Epidermal melanocyte (primary cell): ENCODE results near the gene RNASEH1.

ENCODE experiments used
- DNase-seq: peaks from one replicate; pipeline ENCODE4 v3.0.0; 2011; ENCODE audit warnings: low spot score; ENCODE audit not compliant: insufficient read length

RNASEH1 gene, protein sequence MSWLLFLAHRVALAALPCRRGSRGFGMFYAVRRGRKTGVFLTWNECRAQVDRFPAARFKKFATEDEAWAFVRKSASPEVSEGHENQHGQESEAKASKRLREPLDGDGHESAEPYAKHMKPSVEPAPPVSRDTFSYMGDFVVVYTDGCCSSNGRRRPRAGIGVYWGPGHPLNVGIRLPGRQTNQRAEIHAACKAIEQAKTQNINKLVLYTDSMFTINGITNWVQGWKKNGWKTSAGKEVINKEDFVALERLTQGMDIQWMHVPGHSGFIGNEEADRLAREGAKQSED

DNA sequence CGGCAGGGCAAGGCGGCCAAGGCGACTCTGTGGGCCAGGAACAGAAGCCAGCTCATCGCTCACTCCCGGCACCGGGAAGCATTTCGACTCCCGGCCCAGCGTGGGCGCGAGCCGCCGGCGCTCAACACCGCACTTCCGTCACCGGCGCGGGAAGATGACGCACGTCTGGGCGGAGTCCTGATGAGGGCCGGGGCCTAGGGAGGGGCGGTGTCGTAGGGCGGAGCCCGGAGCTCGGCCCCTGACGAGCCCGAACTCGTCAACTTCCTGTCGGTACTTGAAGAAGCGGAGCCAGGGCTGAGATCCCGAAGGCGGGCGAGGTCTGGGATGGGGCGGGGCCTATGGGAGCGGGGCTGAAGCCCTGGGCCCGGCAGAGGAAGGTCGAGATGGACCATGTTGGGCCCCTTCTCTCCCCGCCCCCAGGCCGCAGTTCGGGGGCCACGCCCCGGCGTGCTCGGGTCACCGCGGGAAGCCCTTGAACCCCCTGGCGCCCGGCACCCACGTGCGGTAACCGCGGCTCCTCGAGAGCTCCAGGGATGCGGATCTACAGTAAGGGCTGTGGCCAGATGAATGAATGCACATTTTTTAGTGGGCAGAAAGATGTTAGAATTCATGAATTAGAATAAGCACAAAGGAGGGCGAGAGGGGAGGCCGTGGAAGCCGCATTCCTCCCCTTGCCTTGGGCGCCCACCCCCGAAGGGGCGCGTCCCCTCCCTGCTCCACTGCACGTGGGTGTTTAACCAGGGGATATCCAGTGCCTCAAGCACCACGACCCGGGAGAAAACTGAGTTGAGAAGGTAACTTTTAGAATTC, at the start of gene RNASEH1:
Gene RNASEH1 (minus strand): TSS at position 129 of the 810 bp plus-strand sequence. CDS start 73 bp downstream, at position 56.
- DNase-seq, result peak; percentile 99

DNA sequence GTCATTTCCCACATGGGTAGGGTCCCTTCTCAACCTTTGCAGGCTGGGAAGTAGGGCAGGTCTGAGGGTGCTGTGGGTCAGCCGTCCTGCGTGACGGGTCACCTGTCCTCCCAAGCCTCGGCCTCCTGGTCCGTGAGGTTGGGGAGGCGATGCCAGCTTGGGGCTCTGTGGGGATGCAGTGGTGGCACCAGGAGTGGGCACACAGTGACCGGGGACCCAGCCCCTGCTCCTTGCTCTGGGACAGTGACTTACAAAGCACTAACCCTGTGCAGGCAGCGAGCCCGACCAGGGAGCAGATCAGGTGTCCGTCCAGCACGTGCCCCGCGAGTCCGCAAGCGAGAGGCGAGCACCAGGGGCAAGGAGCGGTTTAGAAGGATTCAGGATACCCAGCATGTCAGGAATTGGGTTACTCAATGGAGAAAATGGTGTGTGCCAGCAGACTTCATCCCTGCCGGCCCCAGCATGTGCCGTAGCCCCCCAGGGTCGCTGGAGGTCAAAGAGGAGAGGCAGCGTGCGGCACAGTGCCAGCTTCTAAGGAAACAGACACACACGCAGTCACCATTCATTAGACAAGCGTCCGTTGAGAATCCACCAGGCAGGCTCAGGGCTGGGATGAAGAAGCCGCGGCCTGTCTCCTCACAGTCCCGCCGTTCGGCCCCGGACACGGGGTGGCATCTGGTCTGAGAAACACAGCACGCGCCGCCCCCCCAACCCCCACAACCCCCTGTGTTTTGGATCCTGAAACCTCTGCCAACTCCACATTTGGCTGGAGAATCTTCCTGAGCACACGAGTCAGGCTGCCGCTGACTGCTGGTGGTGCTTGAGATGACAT, 48.5 kb upstream of the RNASEH1 start:
- DNase-seq, result no peak

DNA sequence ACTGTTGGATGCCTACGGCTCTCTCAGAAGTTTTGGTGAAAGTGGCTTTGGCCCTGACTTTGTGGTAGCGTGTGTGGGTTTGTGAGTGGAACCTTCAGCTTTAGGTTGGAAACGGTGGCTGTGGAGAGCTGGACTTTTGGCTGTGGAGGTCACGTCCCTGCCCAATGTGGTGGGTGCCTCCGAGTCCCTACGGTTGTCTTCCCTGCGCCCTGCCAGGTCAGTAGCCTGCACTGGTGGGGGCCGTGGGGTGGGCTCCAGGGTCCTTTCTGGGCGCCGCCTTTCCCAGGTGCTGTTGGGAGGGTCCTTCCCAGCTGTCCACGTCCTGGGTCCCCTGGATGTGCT, 47.9 kb upstream of the RNASEH1 start:
- no peak for DNase-seq

DNA sequence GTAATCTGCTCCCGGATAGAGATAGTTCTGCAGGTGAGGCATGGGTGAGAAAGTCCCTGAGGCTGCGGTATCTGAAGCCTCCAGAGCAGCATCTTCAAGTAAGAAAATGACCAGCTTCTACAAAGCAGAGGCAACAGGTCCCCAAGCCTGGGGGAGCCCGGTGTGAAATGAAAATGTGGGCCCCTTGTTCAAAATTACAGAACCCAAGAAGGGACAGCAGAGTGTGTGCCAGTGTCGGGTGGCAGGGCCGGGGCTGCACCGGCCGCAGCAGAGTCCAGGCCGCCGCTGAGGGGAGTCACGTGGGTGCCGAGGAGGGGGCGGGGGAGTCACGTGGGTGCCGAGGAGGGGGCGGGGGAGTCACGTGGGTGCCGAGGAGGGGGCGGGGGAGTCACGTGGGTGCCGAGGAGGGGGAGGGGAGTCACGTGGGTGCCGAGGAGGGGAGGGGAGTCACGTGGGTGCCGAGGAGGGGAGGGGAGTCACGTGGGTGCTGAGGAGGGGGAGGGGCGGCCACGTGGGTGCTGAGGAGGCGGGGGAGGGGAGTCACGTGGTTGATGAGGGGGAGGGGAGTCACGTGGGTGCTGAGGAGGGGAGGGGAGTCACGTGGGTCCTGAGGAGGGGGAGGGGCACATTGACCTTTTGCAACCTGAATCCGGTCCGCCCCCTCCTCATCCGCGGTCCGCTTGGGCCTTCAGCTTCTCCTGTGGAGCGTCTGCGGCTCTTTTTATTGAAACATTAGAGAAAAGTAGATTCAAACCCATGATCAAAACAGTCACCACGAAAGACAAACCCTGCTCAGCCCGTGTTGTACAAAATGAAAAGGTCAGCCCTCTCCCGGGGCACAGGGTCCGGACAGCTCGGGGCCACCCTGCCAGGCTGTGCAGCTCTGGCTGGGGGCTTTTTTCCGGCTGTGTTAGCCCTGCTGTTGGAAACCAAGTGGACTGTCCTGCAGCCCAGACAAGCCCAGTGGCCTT, 47.1 kb upstream of the RNASEH1 start:
- no peak for DNase-seq

DNA sequence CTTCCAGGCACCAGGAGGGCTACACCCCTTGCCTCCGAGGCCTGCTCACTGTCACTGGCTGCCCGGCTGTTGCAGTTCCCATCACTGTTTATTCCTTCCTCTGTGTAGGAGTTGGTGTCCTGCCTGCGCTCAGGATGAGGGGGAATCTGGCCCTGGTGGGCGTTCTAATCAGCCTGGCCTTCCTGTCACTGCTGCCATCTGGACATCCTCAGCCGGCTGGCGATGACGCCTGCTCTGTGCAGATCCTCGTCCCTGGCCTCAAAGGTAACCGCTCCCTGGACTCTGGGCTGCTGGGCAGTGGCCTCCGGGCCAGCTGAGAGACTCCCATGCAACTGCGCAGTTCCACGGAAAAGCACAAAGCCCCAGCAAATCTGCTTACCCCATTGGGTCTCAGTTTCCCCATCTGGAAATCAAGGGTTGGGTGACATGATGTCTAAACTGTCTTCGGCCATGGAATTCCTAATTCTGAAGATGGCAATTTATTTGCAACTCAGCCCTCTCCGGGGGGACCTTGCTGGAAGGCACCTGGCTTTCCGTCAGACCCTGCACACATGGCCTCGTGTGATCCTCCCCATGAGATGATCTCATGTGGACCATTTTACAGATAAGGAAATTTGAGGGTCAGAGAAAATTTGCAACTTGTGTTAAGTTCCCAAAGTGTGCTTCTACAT, 46.2 kb upstream of the RNASEH1 start:
- DNase-seq, result no peak

DNA sequence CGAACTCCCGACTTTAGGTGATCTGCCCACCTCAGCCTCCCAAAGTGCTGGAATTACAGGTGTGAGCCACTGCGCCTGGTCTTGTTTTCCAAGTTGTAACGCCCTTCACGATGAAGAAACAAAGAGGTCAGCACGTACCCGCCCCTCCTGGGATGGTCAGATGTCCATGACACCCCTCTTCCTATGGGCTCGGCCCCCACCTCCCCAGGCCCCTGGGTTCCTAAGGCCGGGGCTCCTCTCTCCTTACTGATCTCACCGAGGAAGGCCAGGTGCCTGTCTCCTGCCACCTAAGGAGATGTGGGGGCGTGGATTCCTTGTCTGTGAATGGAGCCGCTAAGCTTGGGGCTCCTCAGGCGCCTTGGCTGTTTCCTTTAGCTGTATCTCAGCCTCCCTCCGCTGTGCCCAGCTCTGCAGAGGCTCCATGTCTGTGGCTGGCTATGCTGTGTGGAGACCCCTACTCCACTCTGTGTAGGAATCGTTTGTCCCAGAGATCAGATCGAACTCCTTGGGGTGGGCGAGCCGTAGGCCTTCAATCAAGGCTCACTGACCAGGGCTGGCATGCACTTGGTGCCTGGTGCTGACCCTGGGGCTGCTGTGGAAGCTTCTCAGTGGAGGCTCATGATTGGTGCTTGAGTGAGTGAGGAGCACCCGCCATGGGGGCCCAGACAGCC, 45.5 kb upstream of the RNASEH1 start:
- DNase-seq, result no peak

DNA sequence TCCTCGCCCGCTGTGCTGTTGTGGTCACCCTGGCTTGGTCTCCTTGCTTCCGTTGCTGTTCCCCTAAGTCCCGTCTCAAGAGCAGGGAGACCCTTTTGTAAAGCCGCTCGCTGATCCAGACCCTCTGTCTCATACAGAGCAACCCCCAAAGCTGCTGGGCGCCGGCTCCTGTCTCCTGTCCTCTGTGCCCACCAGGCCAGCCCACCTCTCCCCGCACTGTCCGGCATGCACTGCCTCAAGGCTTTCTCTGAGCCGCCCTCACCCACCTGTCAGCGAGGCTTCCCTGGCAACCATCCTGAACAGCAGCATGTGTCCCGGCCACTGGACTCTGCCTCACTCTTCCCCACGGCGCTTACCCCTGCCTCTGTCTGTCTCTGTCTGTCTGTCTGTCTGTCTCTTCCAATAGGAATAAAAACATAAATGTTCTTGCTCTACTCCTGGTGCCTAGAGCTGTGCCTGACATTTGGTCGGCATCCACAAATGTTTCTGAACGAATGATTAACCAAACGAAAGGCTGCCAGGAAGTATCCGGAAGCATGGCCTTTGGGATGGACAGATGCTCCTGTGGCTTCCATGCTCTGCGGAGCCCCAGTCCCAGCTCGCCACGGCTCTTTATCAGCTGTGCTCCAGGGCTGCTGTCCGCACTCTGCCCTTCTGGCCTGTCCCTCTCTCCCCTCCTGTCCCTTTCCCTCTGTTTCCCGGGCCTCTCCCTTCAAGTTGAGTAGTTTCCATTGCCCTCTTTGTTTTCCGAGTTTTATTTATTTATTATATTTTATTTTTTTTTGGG, 44.6 kb upstream of the RNASEH1 start:
- no peak for DNase-seq

DNA sequence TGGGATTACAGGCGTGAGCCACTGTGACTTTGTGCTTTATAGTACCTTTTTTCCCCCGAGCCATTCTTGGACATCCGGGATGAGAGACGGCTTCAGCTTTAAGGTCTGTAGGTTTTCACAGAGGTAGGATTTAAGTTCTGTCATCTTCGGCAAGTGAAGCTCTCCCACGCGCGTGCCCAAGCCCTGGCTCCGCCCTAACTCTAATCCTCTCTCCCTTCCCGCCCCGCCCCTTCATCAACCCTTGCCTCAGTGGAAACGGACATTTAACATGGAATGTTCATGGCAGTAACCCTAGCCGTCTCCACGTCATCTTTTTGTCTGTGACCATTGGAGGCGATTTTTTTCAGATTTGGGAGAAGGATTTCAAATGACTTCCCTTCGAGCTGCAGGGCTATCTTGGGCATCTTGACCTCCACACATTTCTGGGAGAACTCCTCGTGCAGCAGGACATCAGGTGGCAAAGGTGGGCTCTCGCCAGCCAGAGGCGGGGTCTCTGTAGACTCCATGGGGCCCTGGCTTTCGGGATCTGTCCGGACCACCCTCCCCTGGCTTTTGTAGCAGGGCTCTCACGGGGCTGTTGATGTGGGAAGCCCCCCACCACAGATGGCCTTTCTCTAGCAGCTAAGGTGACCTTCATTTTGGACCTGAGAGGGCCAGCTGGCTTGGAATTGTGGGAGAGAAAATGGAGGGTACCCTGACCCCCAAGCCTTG, 43.6 kb upstream of the RNASEH1 start:
- DNase-seq, result no peak

DNA sequence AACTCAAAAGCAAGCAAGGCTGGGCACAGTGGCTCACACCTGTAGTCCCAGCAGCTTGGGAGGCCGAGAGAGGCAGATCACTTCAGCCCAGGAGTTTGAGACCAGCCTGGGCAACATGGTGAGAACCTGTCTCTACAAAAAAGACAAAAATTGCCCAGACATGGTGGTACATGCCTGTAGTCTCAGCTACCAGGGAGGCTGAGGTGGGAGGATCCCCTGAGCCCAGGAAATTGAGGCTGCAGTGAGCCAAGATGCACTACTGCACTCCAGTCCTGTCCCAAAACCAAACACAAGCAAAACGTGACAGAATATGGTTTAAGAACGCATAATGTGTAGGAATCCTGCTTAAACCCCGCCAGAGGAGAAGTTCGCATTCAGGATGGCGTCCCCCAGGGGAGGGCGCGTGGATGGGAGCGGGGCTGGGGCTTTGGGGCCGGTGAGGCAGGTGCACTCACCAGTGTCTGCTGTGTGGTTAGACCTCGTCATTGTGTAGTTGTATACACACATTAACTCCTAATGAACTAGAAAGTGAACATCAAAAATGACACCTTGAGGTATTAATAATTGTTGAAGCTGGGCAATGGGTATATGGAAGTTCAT, 42.2 kb upstream of the RNASEH1 start:
- no peak for DNase-seq

DNA sequence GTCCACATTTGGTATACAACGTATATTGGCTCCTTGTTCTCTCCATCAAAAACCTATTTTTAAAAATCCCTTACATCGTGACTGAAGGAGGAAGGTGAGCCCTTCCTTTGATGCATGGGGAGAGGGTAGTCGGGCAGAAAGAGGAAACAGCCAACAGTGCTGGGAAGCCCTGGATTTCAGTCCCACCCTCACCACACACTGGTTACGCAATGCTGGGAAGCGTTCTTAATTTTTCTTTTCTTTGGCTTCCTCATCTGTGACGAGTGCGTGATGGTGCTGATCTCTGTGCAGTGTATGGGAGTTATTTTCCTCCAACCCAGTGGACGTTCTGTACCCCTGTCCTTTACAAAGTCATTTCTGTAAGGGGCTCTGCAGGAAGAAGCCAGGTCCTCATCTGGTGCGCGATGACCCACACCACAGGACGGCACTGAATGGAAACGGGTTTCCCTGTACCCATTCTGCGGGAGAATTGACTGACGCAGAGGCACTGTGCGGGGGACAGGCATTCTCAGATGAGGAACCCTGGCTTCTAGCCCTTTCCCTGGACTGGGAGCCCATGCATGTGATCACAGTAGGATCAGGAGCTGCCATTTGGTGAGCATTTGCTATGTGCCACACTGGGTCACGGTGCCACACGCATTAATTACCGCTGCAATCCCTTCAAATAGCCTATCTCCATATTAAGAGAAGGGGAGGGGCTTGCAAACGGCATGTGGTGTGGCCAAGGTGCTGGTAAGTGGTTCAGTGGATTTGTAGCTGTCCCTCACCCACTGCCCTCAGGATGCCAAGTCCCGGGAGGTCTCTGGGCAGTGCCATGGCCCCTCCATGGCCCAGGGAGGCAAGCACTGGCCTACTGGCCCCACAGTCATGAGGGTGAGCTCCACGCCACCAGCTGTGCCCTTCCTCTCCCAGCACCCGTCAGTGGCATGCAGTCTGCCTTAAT, 41.0 kb upstream of the RNASEH1 start:
- DNase-seq, result no peak

DNA sequence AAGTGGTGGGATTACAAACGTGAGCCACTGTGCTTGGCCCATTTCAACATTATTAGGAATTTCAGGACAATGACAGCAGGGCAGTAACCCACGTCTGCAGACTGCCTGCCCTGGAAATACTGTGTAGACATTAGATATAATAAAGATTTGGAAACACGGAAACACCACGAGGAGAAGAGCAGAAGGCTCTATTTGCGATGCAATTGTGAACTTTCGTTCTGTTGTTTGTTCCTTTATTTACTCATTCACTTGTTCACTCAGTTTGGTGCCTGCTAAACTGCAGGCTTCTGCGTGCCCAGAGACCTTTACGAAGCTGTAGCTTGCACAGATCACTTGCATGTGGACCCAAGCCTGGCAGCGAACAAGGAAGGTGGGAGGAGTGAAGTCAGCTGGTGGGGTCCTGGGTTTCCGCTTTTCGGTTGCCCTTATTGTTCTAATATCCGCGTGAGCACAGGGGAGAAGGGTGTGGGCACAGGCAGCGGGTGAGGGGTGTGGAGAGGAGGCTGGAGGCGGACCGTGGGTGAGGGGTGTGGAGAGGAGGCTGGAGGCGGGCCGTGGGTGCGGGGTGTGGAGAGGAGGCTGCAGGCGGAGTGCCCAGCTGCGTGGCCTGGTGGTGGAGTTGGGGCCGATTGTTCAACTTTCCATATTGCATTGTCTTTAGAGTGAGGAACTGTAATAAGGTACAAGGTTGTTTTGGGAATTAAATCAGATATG, 40.2 kb upstream of the RNASEH1 start:
- DNase-seq, result no peak

DNA sequence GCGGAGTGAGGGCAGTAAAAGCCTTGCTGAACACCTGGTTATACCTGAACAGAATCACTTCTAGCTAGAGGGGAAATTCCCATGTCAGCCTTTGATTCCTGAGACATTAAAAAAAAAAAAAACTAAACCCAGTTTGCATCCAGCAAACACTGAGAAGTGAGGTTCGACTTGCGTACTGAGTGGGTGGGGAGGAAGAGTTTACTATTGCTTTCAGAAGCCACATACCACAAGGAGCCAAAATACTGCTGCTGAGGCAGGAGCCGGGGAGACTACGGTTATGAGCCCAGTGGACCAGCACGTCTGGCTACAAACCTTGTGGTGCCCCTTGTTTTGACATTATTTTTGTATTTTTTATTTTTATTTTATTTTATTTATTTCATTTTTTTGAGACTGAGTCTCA, 39.4 kb upstream of the RNASEH1 start:
- no peak for DNase-seq

DNA sequence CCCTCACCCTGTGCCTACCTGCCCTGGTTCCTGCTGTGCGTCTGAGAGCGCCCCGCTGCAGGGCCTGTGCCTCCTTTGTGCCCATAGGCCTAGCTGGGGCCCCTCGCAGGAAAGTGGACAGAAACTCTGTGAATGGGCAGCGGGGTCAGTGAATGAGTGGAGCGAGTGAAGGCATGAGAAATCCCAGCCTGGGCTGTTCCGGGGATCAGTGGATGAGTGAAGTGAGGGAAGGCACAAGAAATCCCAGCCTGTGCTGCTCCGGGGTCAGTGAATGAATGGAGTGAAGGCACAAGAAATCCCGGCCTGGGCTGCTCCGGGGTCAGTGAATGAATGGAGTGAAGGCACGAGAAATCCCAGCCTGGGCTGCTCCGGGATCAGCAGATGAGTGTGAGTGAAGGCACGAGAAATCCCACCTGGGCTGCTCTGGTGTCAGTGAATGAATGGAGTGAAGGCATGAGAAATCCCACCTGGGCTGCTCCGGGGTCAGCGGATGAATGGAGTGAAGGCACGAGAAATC, 38.8 kb upstream of the RNASEH1 start:
- DNase-seq, result no peak

DNA sequence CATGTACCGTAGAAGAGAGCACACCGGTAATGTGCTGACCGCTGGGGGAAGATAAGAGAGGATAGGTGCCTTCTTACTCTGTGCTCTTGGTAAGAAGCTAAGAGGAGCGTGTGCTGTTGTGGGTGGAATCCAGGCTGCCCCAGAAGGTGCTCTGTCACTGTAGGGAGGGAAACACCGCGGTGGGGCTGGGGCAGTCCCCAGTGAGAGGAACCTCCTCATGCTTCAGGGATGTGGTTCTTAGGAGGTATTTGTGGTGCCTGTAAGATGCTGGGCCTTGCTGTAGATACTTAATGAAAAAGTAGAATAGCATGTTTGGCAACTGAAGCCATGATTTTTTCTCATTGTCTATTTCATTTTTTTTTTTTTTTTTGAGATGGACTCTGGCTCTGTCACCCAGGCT, 37.9 kb upstream of the RNASEH1 start:
- no peak for DNase-seq

DNA sequence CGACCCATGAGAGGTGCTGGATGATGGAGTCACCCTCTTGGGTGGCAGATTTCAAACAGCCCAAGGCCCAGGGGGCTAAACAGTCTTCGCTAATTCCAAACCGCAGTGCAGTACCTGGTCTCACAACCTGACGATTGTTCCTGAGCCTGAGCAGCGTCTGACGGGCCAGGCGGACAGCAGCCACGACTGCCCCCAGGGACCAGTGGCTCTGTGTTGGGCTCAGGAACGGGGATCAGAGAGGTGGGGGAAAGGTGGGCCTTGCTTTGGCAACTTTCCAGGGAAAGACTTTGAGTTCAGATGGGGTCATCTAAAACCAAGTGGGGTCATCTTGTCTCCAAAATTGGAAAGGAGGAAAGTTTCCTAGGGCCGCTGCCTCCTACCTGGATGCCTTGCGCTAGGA, 37.3 kb upstream of the RNASEH1 start:
- DNase-seq, result no peak
